ENCODE data around the gene CD101. TPM values are rescaled to one million over a fixed set of nuclear protein-coding genes. Genes with fewer than 3 reads are reported as not detected.
A peak's percentile ranks its signal among the peaks of the same experiment; 100 is the strongest.

Gene CD101
- total and polyA plus RNA-seq, 2 experiments from 2014 or later = 1.2 to 1.3 TPM

DNA sequence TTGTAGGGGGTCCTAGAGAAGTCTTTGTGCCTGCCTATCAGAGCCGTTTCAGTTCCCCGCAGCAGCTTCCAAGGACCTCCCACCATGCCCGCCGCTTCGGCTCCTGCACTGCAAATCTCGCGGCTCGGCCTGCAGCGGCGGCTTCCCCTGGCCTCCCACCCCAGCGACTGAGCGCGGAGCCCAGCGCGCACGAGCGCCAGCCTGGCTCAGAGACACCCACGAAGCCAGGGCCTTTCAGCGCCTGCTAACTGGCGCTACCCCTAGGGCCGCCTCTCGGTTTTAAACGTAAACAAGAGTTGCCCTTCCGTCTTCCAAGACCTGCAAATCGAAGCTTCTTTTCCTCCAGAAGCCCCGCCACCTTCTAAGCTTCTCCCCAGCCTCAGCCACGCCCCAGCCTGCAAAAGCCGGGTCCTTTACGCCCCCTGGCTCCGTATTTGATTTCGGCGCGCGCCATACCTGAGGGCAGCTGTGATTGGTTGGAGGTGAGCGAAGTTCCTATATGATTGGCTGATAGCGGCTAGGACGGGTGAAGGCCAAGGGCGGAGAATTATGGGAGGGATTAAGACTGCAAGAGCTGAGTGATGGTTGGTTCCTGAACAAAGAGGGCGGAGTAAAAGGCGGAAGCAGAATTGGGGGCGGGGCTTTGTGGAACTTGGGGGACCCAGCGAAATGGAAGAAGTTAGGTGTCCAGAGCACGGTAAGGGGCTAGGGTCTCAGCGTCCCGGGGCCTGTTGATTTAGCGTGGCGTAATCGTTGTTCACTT is 58.3 kb downstream of the CD101 start, which contains the start of gene TTF2:
TSS of gene TTF2 (plus strand) at position 649 of the 763 bp plus-strand sequence. CDS start at position 670, 21 bp downstream.
- peaks cover 12% of the 10 kb centered on the region; the same call in 1 of the 2 replicates for H3K4me1 ChIP-seq (ENCODE audit: insufficient read depth)
- DNase-seq (ENCODE audit: low spot score) = peak; percentile 100
- no peaks in the 10 kb centered on the region for H3K27me3 ChIP-seq (ENCODE audit: insufficient read depth)
- H3K27me3 Mint-ChIP-seq (ENCODE audit: insufficient read depth, low read depth, poor library complexity) = peaks cover 3% of the 10 kb centered on the region
- no peak within 1 kb of the TSS for H3K27ac Mint-ChIP-seq
- H3K4me3 Mint-ChIP-seq = no peak within 1 kb of the TSS
- H4K20me1 ChIP-seq (replicated peaks; ENCODE audit: insufficient read depth) = no peaks in the 10 kb centered on the region; the same call in 1 of the 2 replicates
- peaks cover 14% of the 10 kb centered on the region for H3K4me1 Mint-ChIP-seq
- peak within 1 kb of the TSS; percentile 92 for H3K4me2 ChIP-seq
- ATAC-seq = peak; percentile 96
- peaks cover 36% of the 10 kb centered on the region; the same call in 2 of the 3 replicates for H3K36me3 Mint-ChIP-seq (ENCODE audit: low read depth)
- TF ChIP-seq JUNB (IDR thresholded peaks at IDR 0.05; ENCODE audit: unreplicated experiment) = no peak
- TF ChIP-seq, protein P1, sequence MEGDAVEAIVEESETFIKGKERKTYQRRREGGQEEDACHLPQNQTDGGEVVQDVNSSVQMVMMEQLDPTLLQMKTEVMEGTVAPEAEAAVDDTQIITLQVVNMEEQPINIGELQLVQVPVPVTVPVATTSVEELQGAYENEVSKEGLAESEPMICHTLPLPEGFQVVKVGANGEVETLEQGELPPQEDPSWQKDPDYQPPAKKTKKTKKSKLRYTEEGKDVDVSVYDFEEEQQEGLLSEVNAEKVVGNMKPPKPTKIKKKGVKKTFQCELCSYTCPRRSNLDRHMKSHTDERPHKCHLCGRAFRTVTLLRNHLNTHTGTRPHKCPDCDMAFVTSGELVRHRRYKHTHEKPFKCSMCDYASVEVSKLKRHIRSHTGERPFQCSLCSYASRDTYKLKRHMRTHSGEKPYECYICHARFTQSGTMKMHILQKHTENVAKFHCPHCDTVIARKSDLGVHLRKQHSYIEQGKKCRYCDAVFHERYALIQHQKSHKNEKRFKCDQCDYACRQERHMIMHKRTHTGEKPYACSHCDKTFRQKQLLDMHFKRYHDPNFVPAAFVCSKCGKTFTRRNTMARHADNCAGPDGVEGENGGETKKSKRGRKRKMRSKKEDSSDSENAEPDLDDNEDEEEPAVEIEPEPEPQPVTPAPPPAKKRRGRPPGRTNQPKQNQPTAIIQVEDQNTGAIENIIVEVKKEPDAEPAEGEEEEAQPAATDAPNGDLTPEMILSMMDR (conservative IDR thresholded peaks at IDR 0.05; ENCODE audit: low read depth in 2 of 2) = peak in 1 of 2 experiments; percentile 9; a peak in 1 of 4 replicates
- no peak for TF ChIP-seq ZNF114 (CRISPR knock-in tag; IDR thresholded peaks at IDR 0.05)
- TF ChIP-seq, protein P2, sequence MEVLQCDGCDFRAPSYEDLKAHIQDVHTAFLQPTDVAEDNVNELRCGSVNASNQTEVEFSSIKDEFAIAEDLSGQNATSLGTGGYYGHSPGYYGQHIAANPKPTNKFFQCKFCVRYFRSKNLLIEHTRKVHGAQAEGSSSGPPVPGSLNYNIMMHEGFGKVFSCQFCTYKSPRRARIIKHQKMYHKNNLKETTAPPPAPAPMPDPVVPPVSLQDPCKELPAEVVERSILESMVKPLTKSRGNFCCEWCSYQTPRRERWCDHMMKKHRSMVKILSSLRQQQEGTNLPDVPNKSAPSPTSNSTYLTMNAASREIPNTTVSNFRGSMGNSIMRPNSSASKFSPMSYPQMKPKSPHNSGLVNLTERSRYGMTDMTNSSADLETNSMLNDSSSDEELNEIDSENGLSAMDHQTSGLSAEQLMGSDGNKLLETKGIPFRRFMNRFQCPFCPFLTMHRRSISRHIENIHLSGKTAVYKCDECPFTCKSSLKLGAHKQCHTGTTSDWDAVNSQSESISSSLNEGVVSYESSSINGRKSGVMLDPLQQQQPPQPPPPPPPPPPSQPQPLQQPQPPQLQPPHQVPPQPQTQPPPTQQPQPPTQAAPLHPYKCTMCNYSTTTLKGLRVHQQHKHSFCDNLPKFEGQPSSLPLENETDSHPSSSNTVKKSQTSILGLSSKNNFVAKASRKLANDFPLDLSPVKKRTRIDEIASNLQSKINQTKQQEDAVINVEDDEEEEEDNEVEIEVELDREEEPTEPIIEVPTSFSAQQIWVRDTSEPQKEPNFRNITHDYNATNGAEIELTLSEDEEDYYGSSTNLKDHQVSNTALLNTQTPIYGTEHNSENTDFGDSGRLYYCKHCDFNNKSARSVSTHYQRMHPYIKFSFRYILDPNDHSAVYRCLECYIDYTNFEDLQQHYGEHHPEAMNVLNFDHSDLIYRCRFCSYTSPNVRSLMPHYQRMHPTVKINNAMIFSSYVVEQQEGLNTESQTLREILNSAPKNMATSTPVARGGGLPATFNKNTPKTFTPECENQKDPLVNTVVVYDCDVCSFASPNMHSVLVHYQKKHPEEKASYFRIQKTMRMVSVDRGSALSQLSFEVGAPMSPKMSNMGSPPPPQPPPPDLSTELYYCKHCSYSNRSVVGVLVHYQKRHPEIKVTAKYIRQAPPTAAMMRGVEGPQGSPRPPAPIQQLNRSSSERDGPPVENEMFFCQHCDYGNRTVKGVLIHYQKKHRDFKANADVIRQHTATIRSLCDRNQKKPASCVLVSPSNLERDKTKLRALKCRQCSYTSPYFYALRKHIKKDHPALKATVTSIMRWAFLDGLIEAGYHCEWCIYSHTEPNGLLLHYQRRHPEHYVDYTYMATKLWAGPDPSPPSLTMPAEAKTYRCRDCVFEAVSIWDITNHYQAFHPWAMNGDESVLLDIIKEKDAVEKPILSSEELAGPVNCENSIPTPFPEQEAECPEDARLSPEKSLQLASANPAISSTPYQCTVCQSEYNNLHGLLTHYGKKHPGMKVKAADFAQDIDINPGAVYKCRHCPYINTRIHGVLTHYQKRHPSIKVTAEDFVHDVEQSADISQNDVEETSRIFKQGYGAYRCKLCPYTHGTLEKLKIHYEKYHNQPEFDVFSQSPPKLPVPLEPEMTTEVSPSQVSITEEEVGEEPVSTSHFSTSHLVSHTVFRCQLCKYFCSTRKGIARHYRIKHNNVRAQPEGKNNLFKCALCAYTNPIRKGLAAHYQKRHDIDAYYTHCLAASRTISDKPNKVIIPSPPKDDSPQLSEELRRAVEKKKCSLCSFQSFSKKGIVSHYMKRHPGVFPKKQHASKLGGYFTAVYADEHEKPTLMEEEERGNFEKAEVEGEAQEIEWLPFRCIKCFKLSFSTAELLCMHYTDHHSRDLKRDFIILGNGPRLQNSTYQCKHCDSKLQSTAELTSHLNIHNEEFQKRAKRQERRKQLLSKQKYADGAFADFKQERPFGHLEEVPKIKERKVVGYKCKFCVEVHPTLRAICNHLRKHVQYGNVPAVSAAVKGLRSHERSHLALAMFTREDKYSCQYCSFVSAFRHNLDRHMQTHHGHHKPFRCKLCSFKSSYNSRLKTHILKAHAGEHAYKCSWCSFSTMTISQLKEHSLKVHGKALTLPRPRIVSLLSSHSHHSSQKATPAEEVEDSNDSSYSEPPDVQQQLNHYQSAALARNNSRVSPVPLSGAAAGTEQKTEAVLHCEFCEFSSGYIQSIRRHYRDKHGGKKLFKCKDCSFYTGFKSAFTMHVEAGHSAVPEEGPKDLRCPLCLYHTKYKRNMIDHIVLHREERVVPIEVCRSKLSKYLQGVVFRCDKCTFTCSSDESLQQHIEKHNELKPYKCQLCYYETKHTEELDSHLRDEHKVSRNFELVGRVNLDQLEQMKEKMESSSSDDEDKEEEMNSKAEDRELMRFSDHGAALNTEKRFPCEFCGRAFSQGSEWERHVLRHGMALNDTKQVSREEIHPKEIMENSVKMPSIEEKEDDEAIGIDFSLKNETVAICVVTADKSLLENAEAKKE (CRISPR knock-in tag; IDR thresholded peaks at IDR 0.05) = no peak
- TF ChIP-seq ZNF331 (CRISPR knock-in tag; IDR thresholded peaks at IDR 0.05; ENCODE audit: low read depth) = no peak
- TF ChIP-seq EZH2phosphoT487 (IDR thresholded peaks at IDR 0.05; ENCODE audit: unreplicated experiment) = no peak
- no peak for TF ChIP-seq EZH2 (IDR thresholded peaks at IDR 0.05; ENCODE audit: low read depth, unreplicated experiment)
- TF ChIP-seq STAT1 (IDR thresholded peaks at IDR 0.05; ENCODE audit: unreplicated experiment) = no peak
- TF ChIP-seq, protein P3, sequence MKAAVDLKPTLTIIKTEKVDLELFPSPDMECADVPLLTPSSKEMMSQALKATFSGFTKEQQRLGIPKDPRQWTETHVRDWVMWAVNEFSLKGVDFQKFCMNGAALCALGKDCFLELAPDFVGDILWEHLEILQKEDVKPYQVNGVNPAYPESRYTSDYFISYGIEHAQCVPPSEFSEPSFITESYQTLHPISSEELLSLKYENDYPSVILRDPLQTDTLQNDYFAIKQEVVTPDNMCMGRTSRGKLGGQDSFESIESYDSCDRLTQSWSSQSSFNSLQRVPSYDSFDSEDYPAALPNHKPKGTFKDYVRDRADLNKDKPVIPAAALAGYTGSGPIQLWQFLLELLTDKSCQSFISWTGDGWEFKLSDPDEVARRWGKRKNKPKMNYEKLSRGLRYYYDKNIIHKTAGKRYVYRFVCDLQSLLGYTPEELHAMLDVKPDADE (IDR thresholded peaks at IDR 0.05) = 0 out of 2 replicates have a peak, but pooled peaks have one; percentile 44
- TF ChIP-seq, protein P4, sequence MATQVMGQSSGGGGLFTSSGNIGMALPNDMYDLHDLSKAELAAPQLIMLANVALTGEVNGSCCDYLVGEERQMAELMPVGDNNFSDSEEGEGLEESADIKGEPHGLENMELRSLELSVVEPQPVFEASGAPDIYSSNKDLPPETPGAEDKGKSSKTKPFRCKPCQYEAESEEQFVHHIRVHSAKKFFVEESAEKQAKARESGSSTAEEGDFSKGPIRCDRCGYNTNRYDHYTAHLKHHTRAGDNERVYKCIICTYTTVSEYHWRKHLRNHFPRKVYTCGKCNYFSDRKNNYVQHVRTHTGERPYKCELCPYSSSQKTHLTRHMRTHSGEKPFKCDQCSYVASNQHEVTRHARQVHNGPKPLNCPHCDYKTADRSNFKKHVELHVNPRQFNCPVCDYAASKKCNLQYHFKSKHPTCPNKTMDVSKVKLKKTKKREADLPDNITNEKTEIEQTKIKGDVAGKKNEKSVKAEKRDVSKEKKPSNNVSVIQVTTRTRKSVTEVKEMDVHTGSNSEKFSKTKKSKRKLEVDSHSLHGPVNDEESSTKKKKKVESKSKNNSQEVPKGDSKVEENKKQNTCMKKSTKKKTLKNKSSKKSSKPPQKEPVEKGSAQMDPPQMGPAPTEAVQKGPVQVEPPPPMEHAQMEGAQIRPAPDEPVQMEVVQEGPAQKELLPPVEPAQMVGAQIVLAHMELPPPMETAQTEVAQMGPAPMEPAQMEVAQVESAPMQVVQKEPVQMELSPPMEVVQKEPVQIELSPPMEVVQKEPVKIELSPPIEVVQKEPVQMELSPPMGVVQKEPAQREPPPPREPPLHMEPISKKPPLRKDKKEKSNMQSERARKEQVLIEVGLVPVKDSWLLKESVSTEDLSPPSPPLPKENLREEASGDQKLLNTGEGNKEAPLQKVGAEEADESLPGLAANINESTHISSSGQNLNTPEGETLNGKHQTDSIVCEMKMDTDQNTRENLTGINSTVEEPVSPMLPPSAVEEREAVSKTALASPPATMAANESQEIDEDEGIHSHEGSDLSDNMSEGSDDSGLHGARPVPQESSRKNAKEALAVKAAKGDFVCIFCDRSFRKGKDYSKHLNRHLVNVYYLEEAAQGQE (IDR thresholded peaks at IDR 0.05; ENCODE audit: unreplicated experiment) = no peak
- TF ChIP-seq CREB1 (CRISPR knock-in tag; IDR thresholded peaks at IDR 0.05; ENCODE audit: low read depth) = peak; percentile 57; the same call in 1 of the 2 replicates
- TF ChIP-seq POLR2AphosphoS5 (IDR thresholded peaks at IDR 0.05; ENCODE audit: low read depth) = peak; percentile 80
- no peak for TF ChIP-seq NANOG (IDR thresholded peaks at IDR 0.05; ENCODE audit: borderline replicate concordance)
- H3K9me2 ChIP-seq (ENCODE audit: insufficient read depth) = no peaks in the 10 kb centered on the region
- H3K36me3 ChIP-seq (ENCODE audit: insufficient read depth) = peaks cover 13% of the 10 kb centered on the region; the same call in 1 of the 2 replicates
- peak within 1 kb of the TSS; percentile 61; the same call in 1 of the 2 replicates for H2AFZ ChIP-seq
- peak within 1 kb of the TSS; percentile 98 for H3K27ac ChIP-seq (ENCODE audit: low read depth)
- H3K4me3 ChIP-seq = peak within 1 kb of the TSS; percentile 62
- H3K9me3 Mint-ChIP-seq = no peaks in the 10 kb centered on the region
- 0 out of 2 replicates have a peak, but pooled peaks cover 5% of the 10 kb centered on the region for H3F3A ChIP-seq (replicated peaks; ENCODE audit: low read depth)
- H3K79me2 ChIP-seq (replicated peaks; ENCODE audit: insufficient read depth) = peaks cover 22% of the 10 kb centered on the region

All from GM23338 (cell line).